Activated naive CD8-positive, alpha-beta T cell treated with anti-CD3 and anti-CD28 coated beads, Interleukin-2, amount 50 U/mL, for 24 hours (primary cell): ENCODE data around the gene ARID5B.
A peak's percentile ranks its signal among the peaks of the same experiment; 100 is the strongest.
"Not testable (repeated sequence)": the region's sequence is repeated elsewhere in the genome, so short reads cannot be mapped to it uniquely, and the experiment has no call there.

Experiments
- ATAC-seq: fragments of 150-1000 bp; cut with Tn5 transposase; one replicate; pipeline ENCODE4 v1.10.0; 2021
- DNase-seq: peaks from one replicate; pipeline ENCODE4 v3.0.0; 2021
- H3K27ac Mint-ChIP-seq: one replicate; pipeline ENCODE4 v1.8.0; 2021; ENCODE audit warnings: mild to moderate bottlenecking, mixed read lengths
- H3K27me3 Mint-ChIP-seq: one replicate; pipeline ENCODE4 v1.8.0; 2021; ENCODE audit warnings: mixed read lengths
- H3K36me3 Mint-ChIP-seq: one replicate; pipeline ENCODE4 v1.8.0; 2021; ENCODE audit warnings: low read depth, mixed read lengths
- H3K4me1 Mint-ChIP-seq: one replicate; pipeline ENCODE4 v1.8.0; 2021; ENCODE audit warnings: mixed read lengths
- H3K4me3 Mint-ChIP-seq: one replicate; pipeline ENCODE4 v1.8.0; 2021; ENCODE audit warnings: mild to moderate bottlenecking, moderate library complexity, mixed read lengths
- H3K9me3 Mint-ChIP-seq: one replicate; pipeline ENCODE4 v1.8.0; 2021; ENCODE audit warnings: mixed read lengths

The ARID5B gene

GRCh38 chr10:61970182-61971002, 68.9 kb downstream of the ARID5B start:
- DNase-seq (no peak), ATAC-seq (no peak)
- Mint-ChIP-seq H3K9me3 (no peaks in the 10 kb centered on the region), H3K4me1 (peaks cover 74% of the 10 kb centered on the region), H3K4me3 (no peak overlapping the region), H3K36me3 (peaks cover 43% of the 10 kb centered on the region), H3K27ac (peak overlapping the region; percentile 1), H3K27me3 (no peaks in the 10 kb centered on the region)

DNA sequence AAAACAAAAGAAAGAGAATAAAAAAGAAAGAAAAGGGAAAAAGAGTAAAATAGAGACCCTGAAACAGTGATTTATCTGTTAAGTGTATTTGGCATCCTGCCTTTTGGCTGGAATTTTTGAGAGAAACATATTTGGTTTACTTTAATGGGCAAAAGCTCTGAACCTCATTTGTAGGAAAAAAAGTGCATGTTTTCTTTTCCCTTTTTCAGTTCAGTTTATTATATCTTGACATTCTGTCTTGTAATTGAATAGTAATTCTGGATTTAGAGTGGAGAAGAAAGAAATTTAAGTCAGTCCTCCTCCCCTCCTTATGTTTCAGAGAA, 69.5 kb downstream of the ARID5B start:
- peaks cover 70% of the 10 kb centered on the region for H3K4me1 Mint-ChIP-seq
- H3K27me3 Mint-ChIP-seq: no peaks in the 10 kb centered on the region
- DNase-seq (no peak), ATAC-seq (no peak)
- no peaks in the 10 kb centered on the region for H3K9me3 Mint-ChIP-seq
- peak overlapping the region; percentile 1 for H3K27ac Mint-ChIP-seq
- H3K4me3 Mint-ChIP-seq: no peak overlapping the region
- peaks cover 45% of the 10 kb centered on the region for H3K36me3 Mint-ChIP-seq

DNA sequence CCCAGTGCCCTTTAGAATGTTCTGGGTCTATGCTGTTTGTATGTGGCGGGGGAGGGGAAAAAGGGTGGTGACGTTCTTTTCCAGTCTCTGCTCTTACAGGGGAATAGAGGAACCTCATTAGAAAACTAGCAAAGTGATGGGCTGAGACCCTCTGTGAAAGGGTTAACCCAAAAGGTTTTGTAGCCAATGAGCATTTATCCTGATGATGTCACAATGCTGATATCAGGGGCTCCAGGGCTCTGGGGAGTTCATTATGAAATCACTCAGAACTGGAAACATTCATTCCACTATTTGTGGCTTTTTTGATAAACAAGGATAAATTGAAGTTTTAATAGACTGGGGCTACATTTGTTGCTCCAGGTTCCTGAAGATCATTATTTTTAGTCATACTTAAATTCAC, 71.7 kb downstream of the ARID5B start:
- Mint-ChIP-seq H3K36me3 (peaks cover 47% of the 10 kb centered on the region), H3K4me3 (no peak overlapping the region), H3K27ac (no peak overlapping the region), H3K4me1 (peaks cover 54% of the 10 kb centered on the region), H3K27me3 (no peaks in the 10 kb centered on the region), H3K9me3 (peaks cover 3% of the 10 kb centered on the region)
- no peak for DNase-seq
- ATAC-seq: no peak

GRCh38 chr10:61973906-61974305, 72.4 kb downstream of the ARID5B start:
- H3K27ac Mint-ChIP-seq: peak overlapping the region; percentile 32
- no peak overlapping the region for H3K4me3 Mint-ChIP-seq

DNA sequence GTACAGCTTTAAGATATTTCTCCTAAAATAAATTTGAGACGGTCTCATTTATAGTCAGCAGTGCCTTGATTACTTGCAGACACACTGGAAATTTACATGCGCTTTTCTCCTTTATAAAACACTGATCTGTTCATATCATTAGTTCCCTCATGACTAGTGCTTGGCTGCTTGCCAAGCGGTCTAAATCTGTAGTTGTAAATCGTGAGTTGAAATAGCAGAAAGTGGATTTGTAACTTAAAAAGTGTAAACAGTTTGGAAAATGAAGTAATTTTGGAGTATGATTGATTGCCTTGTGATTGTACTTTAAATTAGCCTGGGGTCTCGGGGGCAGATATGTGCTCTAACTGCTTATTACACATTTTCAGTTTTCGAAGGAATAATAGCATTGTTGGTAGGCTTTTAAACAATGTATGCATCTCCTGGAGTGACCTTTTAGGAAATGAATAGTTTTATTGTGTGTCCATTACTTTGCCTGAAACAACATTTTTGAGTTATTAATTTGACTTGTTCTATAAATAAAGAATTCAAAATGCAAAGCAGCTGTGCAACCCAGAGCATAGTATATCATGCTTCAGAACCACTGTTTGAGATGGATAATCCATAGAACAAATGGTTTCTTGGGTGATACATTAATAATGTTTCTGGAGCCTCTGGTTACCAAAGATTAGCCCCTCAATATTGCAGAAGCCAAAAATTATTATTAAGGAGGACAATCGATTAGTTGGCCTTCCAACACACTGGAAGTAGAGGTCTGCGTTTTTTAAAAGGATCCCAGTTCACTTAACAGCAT, 73.3 kb downstream of the ARID5B start:
- Mint-ChIP-seq H3K27ac (no peak overlapping the region), H3K4me3 (no peak overlapping the region), H3K9me3 (peaks cover 3% of the 10 kb centered on the region), H3K27me3 (no peaks in the 10 kb centered on the region), H3K4me1 (peaks cover 53% of the 10 kb centered on the region), H3K36me3 (peaks cover 42% of the 10 kb centered on the region)
- no peak for DNase-seq
- no peak for ATAC-seq

More at GRCh38 chr10:61973906-61974305, 72.4 kb downstream of the ARID5B start:
- Mint-ChIP-seq H3K9me3 (peaks cover 3% of the 10 kb centered on the region), H3K27me3 (no peaks in the 10 kb centered on the region), H3K36me3 (peaks cover 45% of the 10 kb centered on the region), H3K4me1 (peaks cover 54% of the 10 kb centered on the region)
- ATAC-seq: no peak
- DNase-seq: no peak

DNA sequence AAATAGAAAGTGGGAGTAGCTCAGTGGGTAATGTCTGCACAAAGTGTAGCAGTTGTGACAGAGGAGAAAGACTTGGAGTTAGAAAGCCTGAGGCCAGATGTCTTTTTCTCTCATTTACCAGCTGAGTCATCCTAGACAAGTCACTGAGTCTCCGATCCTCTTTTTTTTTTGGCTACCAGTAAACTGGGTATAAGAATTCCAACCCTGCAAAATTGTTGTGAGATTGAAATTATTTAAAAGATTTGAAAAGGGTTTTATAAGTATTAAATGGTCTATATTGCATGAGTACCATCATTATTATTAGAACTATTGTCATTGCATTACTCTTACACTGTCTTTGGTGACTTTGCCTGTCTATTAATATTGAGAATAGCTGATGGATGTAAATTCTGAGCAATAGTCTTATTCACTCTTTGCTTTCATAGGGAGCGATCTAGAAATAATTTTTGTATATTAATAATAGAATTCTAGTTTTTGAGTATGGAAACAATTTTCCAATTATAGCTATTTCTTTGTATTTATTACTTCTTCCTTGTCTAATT, 74.0 kb downstream of the ARID5B start:
- H3K36me3 Mint-ChIP-seq: peaks cover 43% of the 10 kb centered on the region
- no peak for ATAC-seq
- H3K9me3 Mint-ChIP-seq: peaks cover 3% of the 10 kb centered on the region
- H3K27me3 Mint-ChIP-seq: no peaks in the 10 kb centered on the region
- H3K27ac Mint-ChIP-seq: no peak overlapping the region
- DNase-seq: no peak
- no peak overlapping the region for H3K4me3 Mint-ChIP-seq
- peaks cover 46% of the 10 kb centered on the region for H3K4me1 Mint-ChIP-seq

- not testable (repeated sequence) for DNase-seq, H3K4me3 Mint-ChIP-seq, H3K27me3 Mint-ChIP-seq, H3K9me3 Mint-ChIP-seq, H3K27ac Mint-ChIP-seq, ATAC-seq
- H3K36me3 Mint-ChIP-seq: peaks cover 44% of the 10 kb centered on the region
- peaks cover 55% of the 10 kb centered on the region for H3K4me1 Mint-ChIP-seq
Measured at GRCh38 chr10:61976951-61977721, 75.6 kb downstream of the ARID5B start.

- H3K4me1 Mint-ChIP-seq: peaks cover 43% of the 10 kb centered on the region
- no peak for DNase-seq
Measured at GRCh38 chr10:61978965-61979364, 77.5 kb downstream of the ARID5B start.

GRCh38 chr10:61981460-61981859, 80.0 kb downstream of the ARID5B start:
- Mint-ChIP-seq H3K4me1 (peaks cover 56% of the 10 kb centered on the region), H3K27me3 (no peaks in the 10 kb centered on the region), H3K36me3 (peaks cover 39% of the 10 kb centered on the region), H3K27ac (no peak overlapping the region), H3K9me3 (peaks cover 1% of the 10 kb centered on the region), H3K4me3 (no peak overlapping the region)
- DNase-seq: no peak
- no peak for ATAC-seq

More at GRCh38 chr10:61978965-61979364, 77.5 kb downstream of the ARID5B start:
- no peak overlapping the region for H3K27ac Mint-ChIP-seq
- ATAC-seq: no peak
- H3K36me3 Mint-ChIP-seq: peaks cover 39% of the 10 kb centered on the region
- H3K9me3 Mint-ChIP-seq: peaks cover 3% of the 10 kb centered on the region
- no peaks in the 10 kb centered on the region for H3K27me3 Mint-ChIP-seq
- no peak overlapping the region for H3K4me3 Mint-ChIP-seq

DNA sequence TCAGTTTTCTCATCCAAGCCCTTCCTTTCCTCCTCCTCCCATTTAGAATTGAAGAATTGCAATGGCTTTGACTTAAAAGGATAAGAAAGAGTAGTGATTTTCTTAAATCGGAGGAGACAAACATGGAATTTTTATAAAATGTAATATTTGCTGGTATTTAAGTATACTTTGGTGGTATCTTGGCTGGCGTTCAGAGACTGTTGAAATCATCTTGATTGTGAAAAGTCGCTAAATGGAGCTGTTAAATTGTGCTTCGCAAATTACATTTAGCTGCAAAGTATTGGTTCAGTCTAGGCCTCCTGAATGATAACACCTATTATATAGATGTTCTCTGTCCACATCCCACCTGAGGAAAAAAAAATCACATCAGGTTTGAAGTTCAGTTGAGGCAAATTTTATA, 81.8 kb downstream of the ARID5B start:
- Mint-ChIP-seq H3K27ac (no peak overlapping the region), H3K4me3 (no peak overlapping the region), H3K9me3 (no peaks in the 10 kb centered on the region), H3K27me3 (no peaks in the 10 kb centered on the region), H3K36me3 (peaks cover 32% of the 10 kb centered on the region), H3K4me1 (peaks cover 71% of the 10 kb centered on the region)
- ATAC-seq (no peak), DNase-seq (no peak)

DNA sequence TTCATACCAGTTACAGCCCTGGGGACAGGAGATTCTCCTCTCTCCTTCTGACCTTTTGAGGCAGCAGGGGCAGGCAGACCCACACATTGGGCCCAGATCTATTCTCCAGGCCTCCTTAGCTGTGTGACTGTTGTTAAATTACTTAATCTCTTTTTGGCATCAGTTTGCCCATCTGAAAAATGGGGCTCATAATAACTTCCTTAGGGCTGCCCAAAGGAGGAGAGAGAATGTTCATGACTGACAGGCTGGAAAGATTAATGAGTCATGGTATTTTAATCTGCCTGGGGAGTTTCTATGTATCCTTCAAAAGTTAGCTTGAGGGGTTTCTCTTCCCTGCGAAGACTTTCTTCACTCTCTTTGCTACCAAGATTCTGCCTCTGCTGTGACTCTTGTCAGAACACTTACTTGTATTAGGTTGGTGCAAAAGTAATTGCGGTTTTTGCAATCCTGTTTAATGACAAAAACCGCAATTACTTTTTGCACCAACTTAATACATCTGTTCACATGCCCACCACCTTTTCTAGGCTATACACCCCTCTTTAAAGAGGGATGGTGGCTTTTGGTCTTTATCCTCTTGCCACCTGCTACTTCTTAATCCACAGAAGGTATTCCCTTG, 83.4 kb downstream of the ARID5B start:
- Mint-ChIP-seq H3K4me1 (peaks cover 72% of the 10 kb centered on the region), H3K9me3 (no peaks in the 10 kb centered on the region), H3K4me3 (no peak overlapping the region), H3K36me3 (peaks cover 26% of the 10 kb centered on the region), H3K27ac (peak overlapping the region; percentile 97), H3K27me3 (no peaks in the 10 kb centered on the region)
- no peak for ATAC-seq
- DNase-seq: no peak

DNA sequence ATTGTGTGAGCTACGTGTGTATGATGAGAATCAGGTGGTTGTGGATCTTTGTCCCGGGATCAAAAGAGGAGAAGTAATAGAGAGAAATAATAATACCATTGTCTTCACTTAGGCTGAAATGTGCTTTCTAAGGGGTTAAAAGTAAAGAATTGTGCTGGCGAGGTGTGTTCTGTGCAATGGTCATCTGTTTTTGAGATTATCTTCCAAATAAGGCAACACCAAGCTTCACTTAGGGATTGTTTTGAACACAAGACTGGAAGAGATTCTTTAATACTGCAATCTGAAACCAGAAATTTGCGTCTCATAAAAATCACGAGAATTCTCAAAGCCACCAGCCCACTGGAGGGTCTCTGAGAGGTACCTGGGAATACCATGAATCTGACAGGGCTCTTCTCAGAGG, 84.2 kb downstream of the ARID5B start:
- Mint-ChIP-seq H3K9me3 (no peaks in the 10 kb centered on the region), H3K27me3 (no peaks in the 10 kb centered on the region), H3K36me3 (peaks cover 26% of the 10 kb centered on the region), H3K4me3 (no peak overlapping the region), H3K4me1 (peaks cover 78% of the 10 kb centered on the region), H3K27ac (peak overlapping the region; percentile 97)
- DNase-seq: no peak
- ATAC-seq: no peak

GRCh38 chr10:61986382-61986781, 84.9 kb downstream of the ARID5B start:
- no peak for DNase-seq
- H3K4me3 Mint-ChIP-seq: no peak overlapping the region
- ATAC-seq: no peak
- no peaks in the 10 kb centered on the region for H3K9me3 Mint-ChIP-seq
- H3K27ac Mint-ChIP-seq: peak overlapping the region; percentile 97
- H3K4me1 Mint-ChIP-seq: peaks cover 79% of the 10 kb centered on the region
- no peaks in the 10 kb centered on the region for H3K27me3 Mint-ChIP-seq
- H3K36me3 Mint-ChIP-seq: peaks cover 28% of the 10 kb centered on the region
